Thyroid gland (tissue), 4 donors: ENCODE data around the gene PHF11. TPM values are rescaled to one million over a fixed set of nuclear protein-coding genes. Genes with fewer than 3 reads are reported as not detected.

Experiments used
- DNase-seq, 2 donors: peaks; one replicate each; pipeline ENCODE4 v3.0.0-alpha.2; 2019
- H3K27ac ChIP-seq, 3 donors: fragments of 200-600 bp; sonication (generic); 1 replicate in 2 of 3; 2 replicates in 1 of 3; pipeline ENCODE4 v1.5.1; 2016 to 2019; ENCODE audit warnings: mild to moderate bottlenecking in 1 of 3, moderate library complexity in 1 of 3
- H3K27me3 ChIP-seq: fragments of 200-600 bp; sonication (generic); one replicate; pipeline ENCODE4 v1.5.1; 2019
- H3K36me3 ChIP-seq, 2 donors: fragments of 200-600 bp; sonication (generic); one replicate each; pipeline ENCODE4 v1.5.1; 2016 to 2019
- H3K4me1 ChIP-seq, 2 donors: fragments of 200-600 bp; sonication (generic); one replicate each; pipeline ENCODE4 v1.5.1; 2017 to 2019
- H3K4me3 ChIP-seq, 3 donors: fragments of 200-600 bp; sonication (generic); replicated peaks in 1 of 3; 1 replicate in 2 of 3; 2 replicates in 1 of 3; pipeline ENCODE4 v1.5.1; 2016; ENCODE audit warnings: mild to moderate bottlenecking in 1 of 3
- H3K9me3 ChIP-seq: fragments of 200-600 bp; sonication (generic); one replicate; pipeline ENCODE4 v1.5.1; 2017
- POLR2A ChIP-seq, 2 donors: fragments of 450-650 bp; IDR thresholded peaks; one replicate each; pipeline ENCODE4 v1.6.1; 2017; ENCODE audit warnings: antibody characterized with exemption in 2 of 2, mild to moderate bottlenecking in 2 of 2, moderate library complexity in 1 of 2
- WGBS, 2 donors: methylation state at CpG; one replicate each; pipeline ENCODE4 v1.1.5; 2017; 5-methylcytosine and 5-hydroxymethylcytosine counted together
- intact Hi-C: fragments of 100-400 bp; cut with DNase I; formaldehyde crosslinking; loops from one replicate; pipeline ENCODE4 v1.15.1; 2023
- total RNA-seq, 4 donors: library from RNA; depleted of rRNA; stranded (reverse); fragments of >200 nt; gene quantifications; one replicate each; pipeline ENCODE4 v1.2.3, GENCODE V29; 2016
- TF ChIP-seq, protein P1 (sequence below), 6 experiments: fragments of 200-600 bp in 3 of 6; fragments of 450-650 bp in 3 of 6; sonication (generic) in 3 of 6; IDR thresholded peaks; one replicate each; pipeline ENCODE4 v1.5.1; 2016 to 2019; ENCODE audit warnings: antibody characterized with exemption in 6 of 6, mild to moderate bottlenecking in 2 of 6, inconsistent platforms in 1 of 6, moderate library complexity in 1 of 6

PHF11 gene
- total RNA-seq, 4 donors from 2014 or later, result 53.9 to 71.4 (median 64.2) TPM

- H3K9me3 ChIP-seq, result no peaks in the 10 kb centered on the region
- H3K4me1 ChIP-seq, result peaks cover 57 to 66% of the 10 kb centered on the region in 2 donors
- no peak overlapping the region for H3K4me3 ChIP-seq
- peak overlapping the region; percentile 49 to 68 (median 62) for H3K27ac ChIP-seq
- intact Hi-C loops, result no loop called here
- DNase-seq, result no peak
- H3K27me3 ChIP-seq, result no peaks in the 10 kb centered on the region
- no peak for TF ChIP-seq POLR2A (IDR thresholded peaks at IDR 0.05)
- TF ChIP-seq, protein P1, sequence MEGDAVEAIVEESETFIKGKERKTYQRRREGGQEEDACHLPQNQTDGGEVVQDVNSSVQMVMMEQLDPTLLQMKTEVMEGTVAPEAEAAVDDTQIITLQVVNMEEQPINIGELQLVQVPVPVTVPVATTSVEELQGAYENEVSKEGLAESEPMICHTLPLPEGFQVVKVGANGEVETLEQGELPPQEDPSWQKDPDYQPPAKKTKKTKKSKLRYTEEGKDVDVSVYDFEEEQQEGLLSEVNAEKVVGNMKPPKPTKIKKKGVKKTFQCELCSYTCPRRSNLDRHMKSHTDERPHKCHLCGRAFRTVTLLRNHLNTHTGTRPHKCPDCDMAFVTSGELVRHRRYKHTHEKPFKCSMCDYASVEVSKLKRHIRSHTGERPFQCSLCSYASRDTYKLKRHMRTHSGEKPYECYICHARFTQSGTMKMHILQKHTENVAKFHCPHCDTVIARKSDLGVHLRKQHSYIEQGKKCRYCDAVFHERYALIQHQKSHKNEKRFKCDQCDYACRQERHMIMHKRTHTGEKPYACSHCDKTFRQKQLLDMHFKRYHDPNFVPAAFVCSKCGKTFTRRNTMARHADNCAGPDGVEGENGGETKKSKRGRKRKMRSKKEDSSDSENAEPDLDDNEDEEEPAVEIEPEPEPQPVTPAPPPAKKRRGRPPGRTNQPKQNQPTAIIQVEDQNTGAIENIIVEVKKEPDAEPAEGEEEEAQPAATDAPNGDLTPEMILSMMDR (IDR thresholded peaks at IDR 0.05), result no peak
- no peaks in the 10 kb centered on the region for H3K36me3 ChIP-seq
These were observed 37.3 kb downstream of the PHF11 start for GRCh38 chr13:49533011-49533410.

GRCh38 chr13:49533591-49534269 lies 38.0 kb downstream of the PHF11 start:
- Histone ChIP-seq H3K36me3 (no peaks in the 10 kb centered on the region), H3K27ac (peak overlapping the region; percentile 49 to 68 (median 62)), H3K27me3 (no peaks in the 10 kb centered on the region), H3K4me1 (peaks cover 53 to 66% of the 10 kb centered on the region in 2 donors), H3K9me3 (no peaks in the 10 kb centered on the region), H3K4me3 (no peak overlapping the region)
- TF ChIP-seq, protein P1 (IDR thresholded peaks at IDR 0.05), result no peak
- TF ChIP-seq POLR2A (IDR thresholded peaks at IDR 0.05), result peak in 1 of 2 donors; percentile 49
- DNase-seq, result peak; percentile 65 to 71
- intact Hi-C loops, result no loop called here
- 40 to 41% methylated on average over 7 of the region's 7 CpGs for WGBS, 2 donors

DNA sequence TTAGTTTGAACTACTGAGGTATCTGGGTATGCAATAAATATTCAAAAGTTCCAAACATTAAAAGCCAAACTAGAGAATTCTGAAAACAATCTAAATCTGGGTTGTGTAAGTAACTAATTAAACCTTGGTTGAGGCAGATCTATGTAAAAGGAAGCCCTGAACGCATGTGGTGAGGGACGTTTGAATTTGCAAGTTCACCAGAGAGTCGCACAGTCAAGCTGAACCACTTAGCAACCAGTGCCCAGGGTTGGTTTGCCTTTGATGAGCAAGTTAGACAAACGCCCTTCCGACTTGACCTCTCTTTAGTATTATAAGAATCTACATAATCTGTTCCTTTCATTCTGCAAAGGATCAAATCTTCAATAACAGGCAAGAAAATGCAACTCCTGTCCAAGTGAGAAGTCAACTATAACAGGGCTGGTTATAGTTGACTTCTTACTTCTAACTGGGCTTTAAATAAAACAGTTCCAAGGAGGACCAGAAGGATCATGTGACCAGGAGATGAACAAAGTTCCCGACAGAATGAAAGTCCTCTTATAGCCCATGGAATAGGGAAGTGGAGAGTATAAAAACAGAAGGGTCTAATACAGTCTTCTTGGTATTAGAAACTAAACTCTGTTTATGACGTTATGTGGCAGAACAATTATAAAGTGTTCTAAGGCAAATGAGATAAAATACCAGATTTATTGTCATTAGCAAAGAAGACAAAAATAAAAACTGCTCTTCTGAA lies 40.6 kb downstream of the PHF11 start:
- peak overlapping the region; percentile 49 to 68 (median 62) for H3K27ac ChIP-seq
- peaks cover 38 to 65% of the 10 kb centered on the region in 2 donors for H3K4me1 ChIP-seq
- intact Hi-C loops, result no loop called here
- no peaks in the 10 kb centered on the region for H3K9me3 ChIP-seq
- WGBS, 2 donors, result 37 to 43% methylated on average over 7 of the region's 7 CpGs
- peak; percentile 51 to 59 for DNase-seq
- no peaks in the 10 kb centered on the region for H3K27me3 ChIP-seq
- peaks cover 0 to 8% of the 10 kb centered on the region in 2 donors for H3K36me3 ChIP-seq
- TF ChIP-seq, protein P1 (IDR thresholded peaks at IDR 0.05), result no peak
- no peak for TF ChIP-seq POLR2A (IDR thresholded peaks at IDR 0.05)
- no peak overlapping the region for H3K4me3 ChIP-seq

DNA sequence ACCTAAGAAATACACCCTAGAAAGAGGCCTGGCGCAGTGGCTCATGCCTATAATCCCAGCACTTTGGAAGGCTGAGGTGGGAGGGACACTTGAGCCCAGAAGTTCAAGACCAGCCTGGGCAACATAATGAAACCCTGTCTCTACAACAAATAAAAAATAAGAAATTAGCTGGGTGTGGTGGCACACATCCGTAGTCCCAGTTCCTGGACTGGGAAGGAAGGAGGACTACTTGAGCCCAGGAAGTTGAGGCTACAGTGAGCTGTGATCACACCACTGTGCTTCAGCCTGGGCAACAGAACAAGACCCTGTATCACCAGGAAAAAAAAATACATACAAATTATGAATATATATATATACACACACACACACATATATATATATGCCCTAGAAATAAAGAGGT lies 42.7 kb downstream of the PHF11 start:
- Histone ChIP-seq H3K4me1 (peaks cover 25 to 47% of the 10 kb centered on the region in 2 donors), H3K36me3 (peaks cover 1 to 17% of the 10 kb centered on the region in 2 donors), H3K9me3 (no peaks in the 10 kb centered on the region), H3K27me3 (no peaks in the 10 kb centered on the region), H3K4me3 (no peak overlapping the region), H3K27ac (peak overlapping the region in 1 of 3 donors; percentile 26)
- TF ChIP-seq POLR2A (IDR thresholded peaks at IDR 0.05), result no peak
- TF ChIP-seq, protein P1 (IDR thresholded peaks at IDR 0.05), result no peak
- 84 to 93% methylated on average over 2 of the region's 2 CpGs for WGBS, 2 donors
- DNase-seq, result no peak
- intact Hi-C loops, result no loop called here

DNA sequence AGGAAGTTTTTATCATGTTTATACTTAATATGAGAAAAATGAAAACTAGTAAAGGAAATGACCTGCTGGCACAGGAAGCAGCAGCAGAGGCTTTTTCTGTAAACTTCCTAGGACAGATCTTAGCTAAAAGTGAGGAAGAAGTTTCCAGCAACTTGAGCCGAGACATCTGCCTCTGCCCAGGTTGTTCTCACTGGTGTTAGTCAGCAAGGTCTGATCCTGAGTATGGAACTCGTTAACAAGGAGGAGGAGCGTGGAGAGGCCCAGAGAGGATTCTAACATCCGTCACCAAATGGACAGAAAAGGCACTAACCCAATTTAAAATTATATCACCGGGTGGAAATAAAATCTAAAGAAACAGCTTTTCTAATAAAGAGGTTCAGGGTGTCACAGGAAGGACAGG lies 43.6 kb downstream of the PHF11 start:
- peaks cover 16 to 38% of the 10 kb centered on the region in 2 donors for H3K4me1 ChIP-seq
- peaks cover 5 to 24% of the 10 kb centered on the region in 2 donors for H3K36me3 ChIP-seq
- no peak for DNase-seq
- H3K27me3 ChIP-seq, result no peaks in the 10 kb centered on the region
- 66 to 72% methylated on average over 5 of the region's 5 CpGs for WGBS, 2 donors
- no peak overlapping the region for H3K4me3 ChIP-seq
- TF ChIP-seq POLR2A (IDR thresholded peaks at IDR 0.05), result no peak
- TF ChIP-seq, protein P1 (IDR thresholded peaks at IDR 0.05), result no peak
- H3K27ac ChIP-seq, result peak overlapping the region; percentile 25 to 59 (median 50)
- intact Hi-C loops, result no loop called here
- H3K9me3 ChIP-seq, result no peaks in the 10 kb centered on the region
